K562 (cell line): ENCODE data around the gene NRXN3. TPM values are rescaled to one million over a fixed set of nuclear protein-coding genes. Genes with fewer than 3 reads are reported as not detected.

Experiments
- ATAC-seq: fragments of 200-7000 bp; cut with Tn5 transposase; 3 replicates; pipeline ENCODE4 v1.9.1; 2020; ENCODE audit warnings: moderate library complexity
- BruUV-seq: library from RNA; stranded (reverse); fragments of 400-500 nt; replicated peaks from 2 replicates; lab custom pipeline; 2021; lab: Mats Ljungman, UMichigan
- CTCF ChIA-PET: fragments of 300-600 bp; formaldehyde crosslinking; extraction: SDS; loops from one replicate; lab custom pipeline; 2021; ENCODE audit warnings: low intra/inter-chr PET ratio; lab: Yijun Ruan, JAX
- POLR2A ChIA-PET: fragments of 300-600, 350-650 bp; sonication (Branson Sonifier 250); formaldehyde crosslinking; extraction: SDS; loops from one replicate; lab custom pipeline; 2021; ENCODE audit warnings: antibody characterized with exemption, inconsistent platforms; lab: Yijun Ruan, JAX
- DNase-seq, 4 experiments: peaks; one replicate each; pipeline versions ENCODE4 v3.0.0 to v3.0.0-alpha.2; 2011 to 2018; ENCODE audit warnings: low spot score in 3 of 4, mixed read lengths in 3 of 4; ENCODE audit errors: extremely low read depth in 1 of 4
- FAIRE-seq: peaks from 2 replicates; lab custom pipeline; 2011; peaks lifted over from hg19 to GRCh38; lab: Jason Lieb, UNC
- H2AFZ ChIP-seq: 2 replicates; pipeline ENCODE4 v1.6.0; 2011; ENCODE audit warnings: low read depth, low read length, control low read depth, inconsistent platforms
- H3K27ac ChIP-seq: fragments of 200-600 bp; 3 replicates; pipeline ENCODE4 v1.8.0; 2011; ENCODE audit warnings: low read depth, mild to moderate bottlenecking, control low read depth, inconsistent platforms, low read length, moderate library complexity, mixed read lengths; ENCODE audit errors: extremely low read depth
- H3K27me3 ChIP-seq, 2 experiments: fragments of 300-600 bp in 1 of 2; 2 replicates in 1 of 2; 3 replicates in 1 of 2; pipeline versions ENCODE4 v1.6.0 to v1.8.0; 2011; ENCODE audit warnings: inconsistent platforms in 2 of 2, low read length in 2 of 2, mild to moderate bottlenecking in 1 of 2, mixed read lengths in 1 of 2, moderate library complexity in 1 of 2; ENCODE audit not compliant: control insufficient read depth in 2 of 2, insufficient read depth in 2 of 2
- H3K36me3 ChIP-seq: fragments of 300-600 bp; 3 replicates; pipeline ENCODE4 v1.8.0; 2011; ENCODE audit warnings: mild to moderate bottlenecking, low read length, inconsistent platforms; ENCODE audit not compliant: control insufficient read depth, insufficient read depth
- H3K4me1 ChIP-seq, 2 experiments: fragments of 200-600 bp in 1 of 2; replicated peaks in 1 of 2; 2 replicates in 1 of 2; 3 replicates in 1 of 2; pipeline versions ENCODE4 v1.5.1 to v1.8.0; 2011; ENCODE audit warnings: inconsistent platforms in 2 of 2, low read length in 2 of 2, mild to moderate bottlenecking in 1 of 2, mixed read lengths in 1 of 2, moderate library complexity in 1 of 2; ENCODE audit not compliant: control insufficient read depth in 2 of 2, insufficient read depth in 2 of 2
- H3K4me2 ChIP-seq: 2 replicates; pipeline ENCODE4 v1.6.1; 2011; ENCODE audit warnings: low read length, control low read depth, inconsistent platforms, mixed read lengths; ENCODE audit not compliant: insufficient read depth
- H3K4me3 ChIP-seq: fragments of 200-600 bp; sonication (generic), shearing (Covaris generic); 2 replicates; pipeline ENCODE4 v1.5.1; 2016; ENCODE audit warnings: control low read depth, inconsistent platforms
- H3K79me2 ChIP-seq: fragments of 200-600 bp; 3 replicates; pipeline ENCODE4 v1.8.0; 2011; ENCODE audit warnings: low read length, inconsistent platforms; ENCODE audit not compliant: control insufficient read depth, insufficient read depth
- H3K9ac ChIP-seq, 2 experiments: 2 replicates each; pipeline versions ENCODE4 v1.6.0 to v1.6.1; 2011; ENCODE audit warnings: low read depth in 2 of 2, low read length in 2 of 2, control low read depth in 1 of 2, inconsistent platforms in 1 of 2, mild to moderate bottlenecking in 1 of 2, mixed read lengths in 1 of 2; ENCODE audit not compliant: insufficient read depth in 1 of 2
- H3K9me1 ChIP-seq: one replicate; pipeline ENCODE4 v1.6.0; 2011; ENCODE audit warnings: inconsistent platforms, mild to moderate bottlenecking, low read length, moderate library complexity; ENCODE audit not compliant: control insufficient read depth, insufficient read depth
- H3K9me3 ChIP-seq: replicated peaks from 2 replicates; pipeline ENCODE4 v1.5.1; 2011; ENCODE audit warnings: low read depth, low read length, inconsistent platforms; ENCODE audit not compliant: control insufficient read depth, insufficient read depth
- H4K20me1 ChIP-seq: replicated peaks from 2 replicates; pipeline ENCODE4 v1.6.1; 2011; ENCODE audit warnings: low read length, inconsistent platforms, mixed read lengths; ENCODE audit not compliant: control insufficient read depth, insufficient read depth
- DMBX1 ChIP-seq: fragments of 250-450 bp; sonication (Bioruptor Pico); IDR thresholded peaks from 2 replicates; pipeline ENCODE4 v1.8.0; 2022; ENCODE audit warnings: inconsistent platforms, mild to moderate bottlenecking, moderate library complexity, borderline replicate concordance
- FOXA3 ChIP-seq, 2 experiments: fragments of 450-650 bp in 1 of 2; sonication (generic) in 1 of 2; formaldehyde crosslinking; IDR thresholded peaks in 1 of 2; conservative IDR thresholded peaks in 1 of 2; 2 replicates each; pipeline versions ENCODE4 v1.4.0 to v1.8.0; 2020 to 2022; ENCODE audit warnings: mild to moderate bottlenecking in 2 of 2, missing genetic modification reagents in 1 of 2
- NFATC3 ChIP-seq: fragments of 450-650 bp; IDR thresholded peaks from 2 replicates; pipeline ENCODE4 v1.6.1; 2017; ENCODE audit warnings: mild to moderate bottlenecking
- POU5F1 ChIP-seq: fragments of 150-350 bp; IDR thresholded peaks from 2 replicates; pipeline ENCODE4 v1.6.1; 2014; ENCODE audit warnings: borderline replicate concordance, low read length, low read depth, mild to moderate bottlenecking; ENCODE audit not compliant: partially characterized antibody
- WGBS: fragments of 100-300 bp; shearing (Covaris generic); methylation state at CpG from one replicate; pipeline ENCODE4 v1.1.6; 2016; ENCODE audit warnings: low coverage, mixed read lengths; ENCODE audit not compliant: insufficient coverage; ENCODE audit errors: missing lambda C conversion rate; 5-methylcytosine and 5-hydroxymethylcytosine counted together
- in situ Hi-C: fragments of 300-500 bp; cut with MboI; formaldehyde crosslinking; loops from 4 replicates; pipeline ENCODE4 v1.15.0; 2018; ENCODE audit warnings: inconsistent platforms, mixed read lengths
- intact Hi-C: fragments of 100-400 bp; cut with micrococcal nuclease; formaldehyde crosslinking; loops from 2 replicates; pipeline ENCODE4 v1.14.2; 2022
- polyA plus RNA-seq, 8 experiments: library from polyadenylated mRNA; depleted of rRNA in 4 of 8; stranded (reverse) in 5 of 8; unstranded in 3 of 8; fragments of >200 nt; fragmentation: Nextera tagmentation in 2 of 8; fragmentation: Illumina TruSeq in 1 of 8; extraction: Ambion mirVana in 2 of 8; extraction: Trizol in 1 of 8; gene quantifications; 2 replicates each; pipeline versions ENCODE4 v1.2.1 to v1.2.3, GENCODE V29; 2011 to 2014; ENCODE audit warnings: inconsistent platforms in 1 of 8, missing spikeins in 1 of 8
- total RNA-seq, 7 experiments: library from RNA; depleted of rRNA in 6 of 7; stranded (reverse); fragments of >200 nt in 6 of 7; fragmentation: Illumina TruSeq in 2 of 7; extraction: Trizol in 2 of 7; gene quantifications; 2 replicates each; pipeline versions ENCODE4 v1.2.1 to v1.2.3, GENCODE V29; 2011 to 2021; ENCODE audit warnings: low replicate concordance in 1 of 7
- TF ChIP-seq, protein P1 (sequence below): sonication (generic); formaldehyde crosslinking; IDR thresholded peaks from 2 replicates; pipeline ENCODE4 v1.8.0; 2022; ENCODE audit warnings: mild to moderate bottlenecking, missing genetic modification reagents

The NRXN3 gene
- total and polyA plus RNA-seq, 9 of the 15 experiments (the other 6 are each of a cell fraction or from before 2014, with no cell fraction given): 0.09 TPM; not detected in 8

- no peak for TF ChIP-seq DMBX1 (CRISPR knock-in tag)
Measured at GRCh38 chr14:78627114-78627513, 456.9 kb downstream of the NRXN3 start (continued).

- no peaks in the 10 kb centered on the region for H4K20me1 ChIP-seq
- no peaks in the 10 kb centered on the region for H3K9me1 ChIP-seq
- no peak for TF ChIP-seq POU5F1
- TF ChIP-seq FOXA3 (CRISPR knock-in tag; conservative IDR thresholded peaks at IDR 0.05 in 1 of 2, IDR thresholded peaks at IDR 0.05 in 1 of 2): no peak
- TF ChIP-seq, protein P1, sequence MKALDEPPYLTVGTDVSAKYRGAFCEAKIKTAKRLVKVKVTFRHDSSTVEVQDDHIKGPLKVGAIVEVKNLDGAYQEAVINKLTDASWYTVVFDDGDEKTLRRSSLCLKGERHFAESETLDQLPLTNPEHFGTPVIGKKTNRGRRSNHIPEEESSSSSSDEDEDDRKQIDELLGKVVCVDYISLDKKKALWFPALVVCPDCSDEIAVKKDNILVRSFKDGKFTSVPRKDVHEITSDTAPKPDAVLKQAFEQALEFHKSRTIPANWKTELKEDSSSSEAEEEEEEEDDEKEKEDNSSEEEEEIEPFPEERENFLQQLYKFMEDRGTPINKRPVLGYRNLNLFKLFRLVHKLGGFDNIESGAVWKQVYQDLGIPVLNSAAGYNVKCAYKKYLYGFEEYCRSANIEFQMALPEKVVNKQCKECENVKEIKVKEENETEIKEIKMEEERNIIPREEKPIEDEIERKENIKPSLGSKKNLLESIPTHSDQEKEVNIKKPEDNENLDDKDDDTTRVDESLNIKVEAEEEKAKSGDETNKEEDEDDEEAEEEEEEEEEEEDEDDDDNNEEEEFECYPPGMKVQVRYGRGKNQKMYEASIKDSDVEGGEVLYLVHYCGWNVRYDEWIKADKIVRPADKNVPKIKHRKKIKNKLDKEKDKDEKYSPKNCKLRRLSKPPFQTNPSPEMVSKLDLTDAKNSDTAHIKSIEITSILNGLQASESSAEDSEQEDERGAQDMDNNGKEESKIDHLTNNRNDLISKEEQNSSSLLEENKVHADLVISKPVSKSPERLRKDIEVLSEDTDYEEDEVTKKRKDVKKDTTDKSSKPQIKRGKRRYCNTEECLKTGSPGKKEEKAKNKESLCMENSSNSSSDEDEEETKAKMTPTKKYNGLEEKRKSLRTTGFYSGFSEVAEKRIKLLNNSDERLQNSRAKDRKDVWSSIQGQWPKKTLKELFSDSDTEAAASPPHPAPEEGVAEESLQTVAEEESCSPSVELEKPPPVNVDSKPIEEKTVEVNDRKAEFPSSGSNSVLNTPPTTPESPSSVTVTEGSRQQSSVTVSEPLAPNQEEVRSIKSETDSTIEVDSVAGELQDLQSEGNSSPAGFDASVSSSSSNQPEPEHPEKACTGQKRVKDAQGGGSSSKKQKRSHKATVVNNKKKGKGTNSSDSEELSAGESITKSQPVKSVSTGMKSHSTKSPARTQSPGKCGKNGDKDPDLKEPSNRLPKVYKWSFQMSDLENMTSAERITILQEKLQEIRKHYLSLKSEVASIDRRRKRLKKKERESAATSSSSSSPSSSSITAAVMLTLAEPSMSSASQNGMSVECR (CRISPR knock-in tag): no peak
- TF ChIP-seq NFATC3: no peak
- no peaks in the 10 kb centered on the region for H3K36me3 ChIP-seq
- H3K79me2 ChIP-seq: no peaks in the 10 kb centered on the region
- WGBS: no CpG with 5 or more reads among the region's 2 CpGs
- no peak overlapping the region for H3K4me2 ChIP-seq
- ATAC-seq (no peak), FAIRE-seq (no peak), DNase-seq (no peak)
- no TSS peak for BruUV-seq
- ChIA-PET CTCF (no interaction called here), POLR2A (interaction anchor here (0.6 kb wide), 1 partner anchor 9 kb away, joined by 3 read pairs; no protein-coding TSS in a partner anchor)
- no peak overlapping the region for H3K27ac ChIP-seq
- H2AFZ ChIP-seq: no peak overlapping the region
- H3K4me1 ChIP-seq: 0 out of 5 replicates have a peak, but pooled peaks cover 0 to 4% of the 10 kb centered on the region in 2 experiments
- no peak overlapping the region for H3K9ac ChIP-seq
- no peak overlapping the region for H3K4me3 ChIP-seq
- intact Hi-C loops (no loop called here), in situ Hi-C loops (no loop called here)
- no peaks in the 10 kb centered on the region for H3K9me3 ChIP-seq
- no peaks in the 10 kb centered on the region for H3K27me3 ChIP-seq
Measured at GRCh38 chr14:78631551-78631950, 461.4 kb downstream of the NRXN3 start.
